ENCODE results near the gene AKIP1.

- no peak for TF ChIP-seq TCF7L2 (IDR thresholded peaks at IDR 0.05; ENCODE audit: low read depth, low read length)
- TF ChIP-seq RERE (CRISPR knock-in tag; IDR thresholded peaks at IDR 0.05; ENCODE audit: borderline replicate concordance) = no peak
- TF ChIP-seq REST (IDR thresholded peaks at IDR 0.05; ENCODE audit: borderline replicate concordance) = no peak
- TF ChIP-seq REST (CRISPR knock-in tag; IDR thresholded peaks at IDR 0.05; ENCODE audit: low read depth) = no peak
- TF ChIP-seq, protein P1, sequence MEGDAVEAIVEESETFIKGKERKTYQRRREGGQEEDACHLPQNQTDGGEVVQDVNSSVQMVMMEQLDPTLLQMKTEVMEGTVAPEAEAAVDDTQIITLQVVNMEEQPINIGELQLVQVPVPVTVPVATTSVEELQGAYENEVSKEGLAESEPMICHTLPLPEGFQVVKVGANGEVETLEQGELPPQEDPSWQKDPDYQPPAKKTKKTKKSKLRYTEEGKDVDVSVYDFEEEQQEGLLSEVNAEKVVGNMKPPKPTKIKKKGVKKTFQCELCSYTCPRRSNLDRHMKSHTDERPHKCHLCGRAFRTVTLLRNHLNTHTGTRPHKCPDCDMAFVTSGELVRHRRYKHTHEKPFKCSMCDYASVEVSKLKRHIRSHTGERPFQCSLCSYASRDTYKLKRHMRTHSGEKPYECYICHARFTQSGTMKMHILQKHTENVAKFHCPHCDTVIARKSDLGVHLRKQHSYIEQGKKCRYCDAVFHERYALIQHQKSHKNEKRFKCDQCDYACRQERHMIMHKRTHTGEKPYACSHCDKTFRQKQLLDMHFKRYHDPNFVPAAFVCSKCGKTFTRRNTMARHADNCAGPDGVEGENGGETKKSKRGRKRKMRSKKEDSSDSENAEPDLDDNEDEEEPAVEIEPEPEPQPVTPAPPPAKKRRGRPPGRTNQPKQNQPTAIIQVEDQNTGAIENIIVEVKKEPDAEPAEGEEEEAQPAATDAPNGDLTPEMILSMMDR (IDR thresholded peaks at IDR 0.05 in 2 of 3, conservative IDR thresholded peaks at IDR 0.05 in 1 of 3; ENCODE audit: insufficient read depth in 2 of 3, low read depth in 1 of 3, low read length in 3 of 3) = no peak
Observed at GRCh38 chr11:8928981-8929615, 18.1 kb downstream of the AKIP1 start.
